ENCODE measurements around the gene IGSF9B. TPM values are rescaled to one million over a fixed set of nuclear protein-coding genes. Genes with fewer than 3 reads are reported as not detected.

The IGSF9B gene
- total RNA-seq, 1 donor from 2014 or later = 10.1 TPM

GRCh38 chr11:134001596-134001995, 44.8 kb upstream of the IGSF9B start:
- DNase-seq (ENCODE audit: extremely low spot score in 2 of 2) = no peak
- intact Hi-C loops (cut with DNase I) = no loop called here
- no peaks in the 10 kb centered on the region for H3K36me3 ChIP-seq
- no peaks in the 10 kb centered on the region for H3K27me3 ChIP-seq
- H3K27ac ChIP-seq = no peak overlapping the region
- H3K4me1 ChIP-seq = peaks cover 5% of the 10 kb centered on the region
- TF ChIP-seq POLR2A (IDR thresholded peaks at IDR 0.05) (no peak), CTCF (IDR thresholded peaks at IDR 0.05) (no peak), POLR2AphosphoS5 (IDR thresholded peaks at IDR 0.05; ENCODE audit: insufficient read depth in 1 of 2, low read depth in 1 of 2) (no peak)
- no peak overlapping the region for H3K4me3 ChIP-seq
- H3K9me3 ChIP-seq = no peaks in the 10 kb centered on the region

- no peak for DNase-seq (ENCODE audit: extremely low spot score in 2 of 2)
- TF ChIP-seq CTCF (IDR thresholded peaks at IDR 0.05) (no peak), POLR2AphosphoS5 (IDR thresholded peaks at IDR 0.05; ENCODE audit: insufficient read depth in 1 of 2, low read depth in 1 of 2) (no peak), POLR2A (IDR thresholded peaks at IDR 0.05) (no peak)
- peaks cover 5% of the 10 kb centered on the region for H3K4me1 ChIP-seq
- H3K36me3 ChIP-seq = no peaks in the 10 kb centered on the region
- no peak overlapping the region for H3K4me3 ChIP-seq
- H3K27ac ChIP-seq = no peak overlapping the region
- intact Hi-C loops (cut with DNase I) = no loop called here
- no peaks in the 10 kb centered on the region for H3K9me3 ChIP-seq
- no peaks in the 10 kb centered on the region for H3K27me3 ChIP-seq
Measured at GRCh38 chr11:134001088-134001487, 44.3 kb upstream of the IGSF9B start.

- Histone ChIP-seq H3K27ac (no peak overlapping the region), H3K36me3 (no peaks in the 10 kb centered on the region), H3K9me3 (no peaks in the 10 kb centered on the region), H3K27me3 (no peaks in the 10 kb centered on the region), H3K4me3 (no peak overlapping the region), H3K4me1 (peaks cover 5% of the 10 kb centered on the region)
- TF ChIP-seq CTCF (IDR thresholded peaks at IDR 0.05) = no peak
- TF ChIP-seq POLR2AphosphoS5 (IDR thresholded peaks at IDR 0.05; ENCODE audit: insufficient read depth in 1 of 2, low read depth in 1 of 2) = no peak
- no peak for TF ChIP-seq POLR2A (IDR thresholded peaks at IDR 0.05)
- DNase-seq (ENCODE audit: extremely low spot score in 2 of 2) = no peak
- intact Hi-C loops (cut with DNase I) = no loop called here
Measured at GRCh38 chr11:133999355-133999754, 42.6 kb upstream of the IGSF9B start.

- intact Hi-C loops (cut with DNase I) = no loop called here
- TF ChIP-seq POLR2AphosphoS5 (IDR thresholded peaks at IDR 0.05; ENCODE audit: insufficient read depth in 1 of 2, low read depth in 1 of 2) (no peak), POLR2A (IDR thresholded peaks at IDR 0.05) (no peak), CTCF (IDR thresholded peaks at IDR 0.05) (no peak)
- no peak for DNase-seq (ENCODE audit: extremely low spot score in 2 of 2)
- Histone ChIP-seq H3K4me3 (no peak overlapping the region), H3K9me3 (no peaks in the 10 kb centered on the region), H3K4me1 (no peaks in the 10 kb centered on the region), H3K27ac (no peak overlapping the region), H3K36me3 (no peaks in the 10 kb centered on the region), H3K27me3 (no peaks in the 10 kb centered on the region)
Measured at GRCh38 chr11:133997554-133997953, 40.8 kb upstream of the IGSF9B start.

- TF ChIP-seq POLR2AphosphoS5 (IDR thresholded peaks at IDR 0.05; ENCODE audit: insufficient read depth in 1 of 2, low read depth in 1 of 2) = no peak
- no peak for TF ChIP-seq CTCF (IDR thresholded peaks at IDR 0.05)
- TF ChIP-seq POLR2A (IDR thresholded peaks at IDR 0.05) = no peak
- no peak overlapping the region for H3K4me3 ChIP-seq
- H3K4me1 ChIP-seq = no peaks in the 10 kb centered on the region
- no peaks in the 10 kb centered on the region for H3K27me3 ChIP-seq
- no peak overlapping the region for H3K27ac ChIP-seq
- H3K9me3 ChIP-seq = no peaks in the 10 kb centered on the region
- intact Hi-C loops (cut with DNase I) = no loop called here
- no peak for DNase-seq (ENCODE audit: extremely low spot score in 2 of 2)
- no peaks in the 10 kb centered on the region for H3K36me3 ChIP-seq
Measured at GRCh38 chr11:133996671-133997070, 39.9 kb upstream of the IGSF9B start.

Data from vagina (tissue), 2 donors.